Peyer's patch (tissue), 4 donors: ENCODE data around the gene EPAS1. TPM values are rescaled to one million over a fixed set of nuclear protein-coding genes. Genes with fewer than 3 reads are reported as not detected.

Source experiments
- DNase-seq, 3 donors: peaks; one replicate each; pipeline ENCODE4 v3.0.0-alpha.2; 2017 to 2019
- H3K27ac ChIP-seq, 4 donors: fragments of 200-600 bp; sonication (generic); one replicate each; pipeline ENCODE4 v1.5.1; 2016 to 2019
- H3K27me3 ChIP-seq, 2 donors: fragments of 200-600 bp; sonication (generic); one replicate each; pipeline ENCODE4 v1.5.1; 2019
- H3K36me3 ChIP-seq, 3 donors: fragments of 200-600 bp; sonication (generic); one replicate each; pipeline ENCODE4 v1.5.1; 2016 to 2019
- H3K4me1 ChIP-seq, 4 donors: fragments of 200-600 bp; sonication (generic); one replicate each; pipeline ENCODE4 v1.5.1; 2016 to 2019
- H3K4me3 ChIP-seq, 4 donors: fragments of 200-600 bp; sonication (generic); 1 replicate in 3 of 4; 2 replicates in 1 of 4; pipeline ENCODE4 v1.5.1; 2016 to 2019; ENCODE audit warnings: mild to moderate bottlenecking in 1 of 4
- H3K9me3 ChIP-seq, 4 donors: fragments of 200-600 bp; sonication (generic); one replicate each; pipeline ENCODE4 v1.5.1; 2016 to 2019; ENCODE audit warnings: mild to moderate bottlenecking in 1 of 4
- CTCF ChIP-seq, 6 experiments: fragments of 450-650 bp in 4 of 6; fragments of 200-600 bp in 2 of 6; sonication (generic) in 1 of 6; IDR thresholded peaks; one replicate each; pipeline ENCODE4 v1.5.1; 2017 to 2019; ENCODE audit warnings: antibody characterized with exemption in 6 of 6, mild to moderate bottlenecking in 3 of 6, moderate library complexity in 1 of 6
- POLR2A ChIP-seq, 2 donors: fragments of 450-650 bp; IDR thresholded peaks; one replicate each; pipeline ENCODE4 v1.5.1; 2017; ENCODE audit warnings: antibody characterized with exemption in 2 of 2, mild to moderate bottlenecking in 2 of 2, moderate library complexity in 2 of 2
- total RNA-seq, 4 donors: library from RNA; depleted of rRNA; stranded (reverse); fragments of >200 nt; gene quantifications; one replicate each; pipeline ENCODE4 v1.1.0, GENCODE V29; 2016

EPAS1 gene
- total RNA-seq, 4 donors from 2014 or later = 114 to 240 (median 196) TPM

GRCh38 chr2:46386763-46387162, 89.6 kb downstream of the EPAS1 start:
- Histone ChIP-seq H3K27ac (no peak overlapping the region), H3K27me3 (no peaks in the 10 kb centered on the region), H3K9me3 (no peaks in the 10 kb centered on the region), H3K36me3 (peaks cover 0 to 43% (median 0%) of the 10 kb centered on the region in 3 donors), H3K4me3 (no peak overlapping the region), H3K4me1 (no peaks in the 10 kb centered on the region)
- no peak for DNase-seq
- TF ChIP-seq CTCF (IDR thresholded peaks at IDR 0.05) (no peak), POLR2A (IDR thresholded peaks at IDR 0.05) (no peak)

- Histone ChIP-seq H3K27me3 (no peaks in the 10 kb centered on the region), H3K4me1 (no peaks in the 10 kb centered on the region), H3K9me3 (no peaks in the 10 kb centered on the region), H3K27ac (no peak overlapping the region), H3K36me3 (peaks cover 0 to 38% (median 0%) of the 10 kb centered on the region in 3 donors), H3K4me3 (no peak overlapping the region)
- no peak for DNase-seq
- TF ChIP-seq POLR2A (IDR thresholded peaks at IDR 0.05) (no peak), CTCF (IDR thresholded peaks at IDR 0.05) (no peak)
Observed at GRCh38 chr2:46387292-46387691, 90.1 kb downstream of the EPAS1 start.

- Histone ChIP-seq H3K4me3 (no peak overlapping the region), H3K9me3 (no peaks in the 10 kb centered on the region), H3K4me1 (no peaks in the 10 kb centered on the region), H3K36me3 (peaks cover 0 to 31% (median 0%) of the 10 kb centered on the region in 3 donors), H3K27me3 (no peaks in the 10 kb centered on the region), H3K27ac (no peak overlapping the region)
- no peak for TF ChIP-seq POLR2A (IDR thresholded peaks at IDR 0.05)
- TF ChIP-seq CTCF (IDR thresholded peaks at IDR 0.05) = no peak
- DNase-seq = no peak
Observed at GRCh38 chr2:46387886-46388515, 90.8 kb downstream of the EPAS1 start.

GRCh38 chr2:46388881-46389280, 91.7 kb downstream of the EPAS1 start:
- Histone ChIP-seq H3K36me3 (peaks cover 0 to 27% (median 0%) of the 10 kb centered on the region in 3 donors), H3K27me3 (no peaks in the 10 kb centered on the region), H3K4me3 (no peak overlapping the region), H3K9me3 (no peaks in the 10 kb centered on the region), H3K4me1 (no peaks in the 10 kb centered on the region), H3K27ac (no peak overlapping the region)
- no peak for TF ChIP-seq POLR2A (IDR thresholded peaks at IDR 0.05)
- no peak for TF ChIP-seq CTCF (IDR thresholded peaks at IDR 0.05)
- DNase-seq = no peak

- H3K9me3 ChIP-seq = no peaks in the 10 kb centered on the region
- DNase-seq = no peak
- H3K36me3 ChIP-seq = peaks cover 0 to 24% (median 0%) of the 10 kb centered on the region in 3 donors
- no peak for TF ChIP-seq POLR2A (IDR thresholded peaks at IDR 0.05)
- TF ChIP-seq CTCF (IDR thresholded peaks at IDR 0.05) = no peak
- no peak overlapping the region for H3K27ac ChIP-seq
- no peak overlapping the region for H3K4me3 ChIP-seq
- no peaks in the 10 kb centered on the region for H3K27me3 ChIP-seq
- H3K4me1 ChIP-seq = no peaks in the 10 kb centered on the region
Observed at GRCh38 chr2:46389417-46389916, 92.3 kb downstream of the EPAS1 start.
